Stimulated activated CD4-positive, alpha-beta T cell treated with anti-CD3 and anti-CD28 coated beads, Interleukin-12 subunit alpha, Interleukin-12 subunit beta, amount 100 ng/mL, for 4 hours (primary cell): ENCODE data around the gene RNF168.
A peak's percentile ranks its signal among the peaks of the same experiment; 100 is the strongest.
"Not testable (repeated sequence)": the region's sequence is repeated elsewhere in the genome, so short reads cannot be mapped to it uniquely, and the experiment has no call there.

ENCODE experiments used
- DNase-seq: peaks from one replicate; pipeline ENCODE4 v3.0.0-alpha.2; 2020

RNF168 gene

DNA sequence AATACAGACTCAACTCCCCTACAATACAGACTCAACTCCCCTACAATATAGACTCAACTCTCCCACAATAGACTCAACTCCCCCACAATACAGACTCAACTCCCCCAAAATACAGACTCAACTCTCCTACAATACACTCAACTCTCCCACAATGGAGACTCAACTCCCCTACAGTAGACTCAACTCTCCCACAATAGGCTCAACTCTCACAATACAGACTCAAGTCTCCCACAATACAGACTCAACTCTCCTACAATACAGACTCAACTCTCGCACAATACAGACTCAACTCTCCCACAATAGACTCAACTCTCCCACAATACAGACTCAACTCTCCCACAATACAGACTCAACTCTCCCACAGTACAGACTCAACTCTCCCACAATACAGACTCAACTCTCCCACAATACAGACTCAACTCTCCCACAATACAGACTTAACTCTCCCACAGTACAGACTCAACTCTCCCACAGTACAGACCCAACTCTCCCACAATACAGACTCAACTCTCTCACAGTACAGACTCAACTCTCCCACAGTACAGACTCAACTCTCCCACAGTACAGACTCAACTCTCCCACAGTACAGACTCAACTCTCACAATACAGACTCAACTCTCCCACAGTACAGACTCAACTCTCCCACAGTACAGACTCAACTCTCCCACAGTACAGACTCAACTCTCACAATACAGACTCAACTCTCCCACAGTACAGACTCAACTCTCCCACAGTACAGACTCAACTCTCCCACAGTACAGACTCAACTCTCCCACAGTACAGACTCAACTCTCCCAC is 40.7 kb downstream of the RNF168 start:
- DNase-seq = not testable (repeated sequence)

DNA sequence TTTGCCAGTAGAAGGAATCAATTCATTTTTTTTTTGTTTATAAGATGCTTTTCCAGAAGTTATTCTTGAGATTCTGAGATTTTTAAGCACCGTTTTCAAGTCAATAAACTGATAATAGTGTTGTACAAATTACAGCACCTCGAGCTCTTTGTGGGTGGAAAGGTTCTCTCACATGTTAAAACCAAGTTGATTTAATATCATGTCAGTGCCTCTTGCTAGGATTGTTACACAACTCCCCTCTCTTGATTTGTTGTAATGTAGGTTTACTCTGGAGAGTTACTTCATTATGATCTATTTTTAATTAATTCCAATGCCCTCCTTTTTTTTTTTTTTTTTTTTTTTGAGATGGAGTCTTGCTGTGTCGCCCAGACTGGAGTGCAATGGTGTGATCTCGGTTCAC is 45.5 kb downstream of the RNF168 start:
- no peak for DNase-seq

DNA sequence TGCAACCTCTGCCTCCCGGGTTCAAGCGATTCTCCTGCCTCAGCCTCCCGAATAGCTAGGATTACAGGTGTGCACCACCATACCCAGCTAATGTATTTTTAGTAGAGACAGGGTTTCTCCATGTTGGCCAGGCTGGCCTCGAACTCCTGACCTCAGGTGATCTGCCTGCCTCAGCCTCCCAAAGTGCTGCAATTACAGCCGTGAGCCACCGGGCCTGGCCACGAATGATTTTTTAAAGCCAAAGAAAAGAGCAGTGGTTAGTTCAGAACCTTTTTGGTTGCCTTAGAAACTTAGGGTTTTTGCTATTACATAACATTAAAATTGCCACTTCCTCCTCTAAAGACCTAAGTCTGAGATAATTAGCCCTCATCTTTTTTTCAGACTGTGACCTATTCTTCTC is 46.1 kb downstream of the RNF168 start:
- not testable (repeated sequence) for DNase-seq

DNA sequence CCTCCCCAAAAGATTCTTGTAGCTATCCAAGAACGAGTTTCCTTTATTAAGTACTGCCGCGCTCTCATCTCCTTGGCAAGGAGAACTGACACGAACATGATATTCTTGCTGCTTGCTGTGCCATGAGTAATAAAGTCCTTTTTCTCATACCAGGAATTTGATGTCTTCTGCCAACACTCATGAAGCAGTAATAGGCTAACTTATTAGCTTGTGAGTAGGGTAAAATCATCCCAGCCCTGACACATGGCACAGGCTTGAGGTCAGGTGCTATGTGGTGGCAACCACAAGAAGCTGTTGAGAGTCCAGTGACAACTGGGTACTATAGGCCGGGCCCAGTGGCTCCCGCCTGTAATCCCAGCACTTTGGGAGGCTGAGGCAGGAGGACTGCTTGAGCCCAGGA is 48.6 kb downstream of the RNF168 start:
- DNase-seq = no peak

DNA sequence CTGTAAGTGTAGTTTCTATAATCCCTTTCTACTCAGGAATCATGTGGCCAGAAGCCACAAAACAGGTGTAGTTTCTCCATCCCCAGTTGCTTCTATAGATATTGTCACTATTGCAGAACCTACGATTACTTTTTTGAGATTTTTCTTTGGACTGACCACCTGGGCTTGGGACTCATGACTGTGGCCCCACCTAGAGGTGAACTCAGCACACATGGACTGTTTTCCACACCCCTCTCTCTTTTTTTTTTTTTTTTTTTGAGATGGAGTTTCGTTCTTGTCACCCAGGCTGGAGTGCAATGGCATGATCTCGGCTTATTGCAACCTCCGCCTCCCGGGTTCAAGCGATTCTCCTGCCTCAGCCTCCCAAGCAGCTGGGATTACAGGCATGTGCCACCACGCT is 58.2 kb downstream of the RNF168 start:
- DNase-seq = not testable (repeated sequence)

DNA sequence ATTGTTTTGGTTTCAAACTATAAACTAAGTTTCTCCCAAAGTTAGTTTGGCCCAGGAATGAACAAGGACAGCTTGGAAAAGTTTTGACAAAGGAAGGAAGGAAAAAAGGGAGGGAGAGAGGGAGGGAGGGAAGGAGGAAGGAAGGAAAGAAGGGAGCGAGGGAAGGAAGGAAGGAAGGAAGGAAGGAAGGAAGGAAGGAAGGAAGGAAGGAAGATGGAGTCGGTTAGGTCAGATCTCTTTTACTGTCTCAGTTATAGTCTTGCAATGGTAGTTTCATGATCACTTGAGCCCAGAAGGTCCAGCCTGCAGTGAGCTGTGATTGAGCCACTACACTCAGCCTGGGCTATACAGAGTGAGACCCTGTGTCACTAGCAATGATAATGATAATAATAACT is 59.1 kb downstream of the RNF168 start:
- DNase-seq = no peak

DNA sequence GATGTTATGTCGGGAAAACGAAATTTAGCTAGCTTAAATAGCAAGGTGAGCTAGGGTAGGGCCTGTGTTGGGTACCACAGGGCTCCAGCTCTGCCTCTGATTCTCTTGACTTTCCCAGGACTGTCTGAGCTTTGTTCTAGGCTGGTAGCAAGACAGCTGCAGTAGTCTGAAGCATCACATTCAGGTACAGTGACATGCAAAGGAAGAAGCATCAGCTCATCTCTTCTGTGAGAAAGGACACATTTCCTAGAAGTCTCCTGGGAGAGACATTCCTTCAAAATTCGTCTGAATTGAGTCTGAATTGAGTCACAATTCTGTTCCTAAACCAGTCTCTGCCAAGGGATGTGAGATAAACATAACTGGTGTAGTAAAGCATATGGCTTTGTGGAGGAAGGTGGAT is 62.9 kb downstream of the RNF168 start:
- no peak for DNase-seq

DNA sequence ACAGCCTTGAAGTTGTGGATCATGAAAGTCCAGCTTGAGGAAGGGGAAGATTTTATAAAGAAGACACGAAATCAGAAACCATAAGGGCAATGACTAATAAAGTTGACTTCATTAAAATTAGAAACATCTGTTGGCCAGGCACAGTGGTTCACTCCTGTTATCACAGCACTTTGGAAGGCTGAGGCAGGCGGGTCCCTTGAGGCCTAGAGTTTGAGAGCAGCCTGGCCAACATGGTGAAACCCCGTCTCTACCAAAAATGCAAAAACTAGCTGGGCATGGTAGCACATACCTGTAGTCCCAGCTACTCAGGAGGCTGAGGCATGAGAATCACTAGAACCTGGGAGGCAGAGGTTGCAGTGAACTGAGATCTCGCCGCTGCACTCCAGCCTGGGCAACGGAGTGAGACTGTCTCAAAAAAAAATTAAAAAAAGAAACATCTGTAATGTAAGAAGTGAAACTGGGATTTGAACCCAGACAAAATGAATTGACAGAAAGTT is 63.5 kb downstream of the RNF168 start:
- DNase-seq = no peak

DNA sequence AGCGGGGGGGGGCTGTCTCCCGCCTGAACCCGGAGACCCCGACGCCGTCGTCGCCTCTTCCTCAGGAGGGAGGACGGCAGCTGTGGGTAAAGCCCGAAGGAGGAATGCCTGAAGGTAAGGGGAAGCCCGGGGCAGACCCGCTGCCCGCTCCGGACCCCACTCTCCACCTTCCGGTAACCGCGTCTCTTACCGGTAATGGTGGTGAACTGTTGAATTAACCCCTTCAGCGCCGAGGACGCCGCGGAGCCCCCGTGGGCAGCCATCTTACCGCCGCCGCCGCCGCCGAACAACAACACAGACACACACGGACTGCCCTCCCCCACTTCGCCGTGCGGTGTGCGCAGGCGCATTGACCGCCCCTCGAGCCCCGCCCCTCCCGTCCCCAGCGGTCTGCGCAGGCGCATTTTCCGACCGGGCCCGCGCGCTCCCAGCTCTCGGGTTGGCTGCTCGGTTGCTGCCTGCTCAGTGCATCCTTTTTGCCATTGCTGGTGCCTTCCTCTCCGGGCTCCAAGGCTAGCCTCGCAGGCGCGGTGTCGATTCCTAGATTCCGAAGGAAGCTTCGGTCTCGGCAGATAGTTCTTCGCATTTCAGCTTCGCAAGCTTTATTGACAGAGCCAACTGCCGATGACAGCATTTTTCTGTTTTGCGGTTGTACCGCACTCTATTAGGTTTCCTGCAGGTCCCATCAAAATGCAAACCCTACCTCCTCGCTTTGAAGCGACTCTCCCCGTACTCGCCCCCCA is 71.3 kb downstream of the RNF168 start, which contains the start of gene UBXN7:
Gene UBXN7 (minus strand): TSS at position 291 of the 743 bp plus-strand sequence. CDS start 28 bp downstream, at position 263.
- peak; percentile 97 for DNase-seq

DNA sequence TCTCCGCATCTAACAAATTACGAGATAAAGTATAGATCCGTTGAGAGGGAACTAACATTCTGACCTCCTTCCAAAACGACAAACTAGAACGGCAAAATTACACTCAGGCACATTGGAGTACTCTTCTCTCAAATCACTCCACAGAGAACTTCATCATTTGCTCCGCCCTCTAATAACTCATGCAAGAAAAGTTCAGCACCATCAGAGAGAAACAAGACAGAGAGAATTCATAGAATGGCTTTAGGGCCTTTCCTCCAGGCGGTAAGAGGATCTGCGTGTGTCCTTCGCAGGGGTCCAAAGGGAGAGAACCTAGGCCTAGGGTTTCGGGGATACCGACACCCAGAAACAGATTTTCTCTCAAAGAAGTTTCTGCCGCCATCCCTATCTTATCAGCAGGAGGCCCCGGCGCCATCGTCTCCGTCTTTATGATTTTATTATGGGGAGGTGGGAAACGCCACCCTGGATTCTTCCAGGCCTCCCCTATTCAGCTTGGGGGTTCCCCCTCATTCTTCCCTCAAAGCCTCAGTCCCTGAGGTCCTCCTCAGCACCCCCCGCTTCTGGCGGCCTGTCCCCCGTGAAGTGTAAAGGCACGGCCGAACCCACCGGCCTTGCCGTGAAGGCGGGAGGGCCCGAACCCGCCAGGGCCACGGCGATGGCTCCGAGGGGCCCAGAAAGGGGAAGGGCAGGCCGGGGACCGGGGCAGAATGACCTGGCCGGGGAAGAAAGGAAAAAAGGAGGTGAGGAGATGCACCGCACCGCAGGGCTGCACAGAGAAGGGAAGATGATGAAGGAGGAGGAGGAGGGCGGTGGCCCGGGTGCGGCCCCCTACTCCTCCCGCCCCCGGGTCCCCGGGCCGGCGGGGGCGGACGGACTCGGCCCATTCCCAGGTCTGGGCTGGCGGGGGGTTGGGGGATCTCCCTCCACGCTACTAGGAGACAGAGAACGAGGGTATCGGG is 72.1 kb downstream of the RNF168 start:
- no peak for DNase-seq

DNA sequence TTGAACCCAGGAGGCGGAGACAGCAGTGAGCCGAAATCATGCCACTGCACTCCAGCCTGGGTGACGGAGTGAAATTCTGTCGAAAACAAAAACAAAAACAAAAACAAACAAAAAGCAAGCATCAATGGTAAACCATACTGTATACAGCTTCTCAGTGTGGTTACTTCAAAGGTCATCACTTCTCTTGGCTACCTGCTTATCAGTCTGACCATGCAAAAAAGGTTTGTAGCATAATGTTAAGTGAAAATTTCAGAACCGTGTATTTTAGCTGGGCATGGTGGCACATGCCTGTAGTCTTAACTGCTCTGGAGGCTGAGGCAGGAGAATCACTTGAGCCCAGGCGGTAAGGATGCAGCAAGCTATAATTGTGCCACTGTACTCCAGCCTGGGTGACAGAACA is 75.5 kb downstream of the RNF168 start:
- no peak for DNase-seq

DNA sequence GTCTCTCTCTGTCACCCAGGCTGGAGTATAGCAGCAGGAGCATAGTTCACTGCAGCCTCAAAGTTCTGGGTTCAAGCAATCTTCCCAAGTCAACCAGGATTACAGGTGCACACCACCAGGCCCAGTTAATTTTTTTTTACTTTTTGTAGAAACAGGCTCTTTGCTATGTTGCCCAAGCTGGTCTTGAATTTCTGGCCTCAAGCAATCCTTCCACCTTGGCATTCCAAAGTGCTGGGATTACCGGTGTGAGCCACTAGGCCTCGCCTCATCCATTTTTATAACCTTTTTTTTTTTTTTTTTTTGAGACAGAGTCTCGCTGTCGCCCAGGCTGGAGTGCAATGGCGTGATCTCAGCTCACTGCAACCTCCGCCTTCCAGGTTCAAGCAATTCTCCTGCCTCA is 79.1 kb downstream of the RNF168 start:
- not testable (repeated sequence) for DNase-seq

DNA sequence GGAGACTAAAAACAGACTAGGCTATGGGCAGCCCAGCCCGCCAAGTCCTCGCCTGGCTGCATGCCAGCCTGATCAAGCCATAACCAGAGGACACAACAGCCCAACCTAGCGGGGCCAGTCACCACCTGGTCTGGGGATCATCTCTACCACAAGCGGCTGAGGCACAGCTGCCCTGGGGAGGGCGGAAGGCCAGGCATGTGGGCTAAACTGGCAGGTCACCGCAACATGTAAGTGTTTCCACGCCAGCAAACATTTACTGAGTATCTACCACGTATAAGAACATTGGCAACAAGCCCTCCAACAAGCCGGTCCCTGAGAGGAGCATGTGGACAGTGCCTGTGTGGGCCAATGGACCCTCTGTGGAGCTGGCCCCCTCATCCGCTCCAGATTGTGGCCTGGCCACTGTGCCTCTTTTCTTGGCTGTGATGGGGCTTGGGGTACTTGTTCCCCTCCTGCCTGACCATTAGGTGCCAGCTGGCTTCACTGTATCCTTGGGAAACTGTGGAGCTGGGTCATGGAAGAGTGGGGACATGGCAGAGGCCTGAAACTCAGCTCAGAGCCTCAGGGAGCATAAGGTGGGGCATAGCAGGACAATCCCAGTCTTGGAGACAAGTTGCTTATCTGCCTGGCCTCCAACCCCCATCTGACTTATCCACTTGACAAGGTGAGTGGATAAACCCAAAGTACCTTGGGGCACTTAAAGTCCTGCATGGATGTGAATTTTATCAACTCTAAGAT is 80.4 kb downstream of the RNF168 start:
- DNase-seq = no peak

DNA sequence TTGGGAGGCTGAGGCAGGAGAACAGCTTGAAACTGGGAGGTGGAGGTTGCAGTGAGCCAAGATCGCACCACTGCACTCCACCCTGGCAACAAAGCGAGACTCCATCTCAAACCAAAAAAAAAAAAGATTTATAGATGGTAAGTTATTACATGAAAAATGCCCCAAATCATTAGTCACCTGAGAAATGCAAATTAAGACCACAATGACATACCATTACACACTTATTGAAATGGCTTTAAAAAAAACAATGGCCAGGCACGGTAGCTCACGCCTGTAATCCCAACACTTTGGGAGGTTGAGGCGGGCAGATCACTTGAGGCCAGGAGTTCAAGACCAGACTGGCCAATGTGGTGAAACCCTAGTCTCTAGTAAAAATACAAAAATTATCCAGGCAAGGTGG is 81.9 kb downstream of the RNF168 start:
- DNase-seq = not testable (repeated sequence)

DNA sequence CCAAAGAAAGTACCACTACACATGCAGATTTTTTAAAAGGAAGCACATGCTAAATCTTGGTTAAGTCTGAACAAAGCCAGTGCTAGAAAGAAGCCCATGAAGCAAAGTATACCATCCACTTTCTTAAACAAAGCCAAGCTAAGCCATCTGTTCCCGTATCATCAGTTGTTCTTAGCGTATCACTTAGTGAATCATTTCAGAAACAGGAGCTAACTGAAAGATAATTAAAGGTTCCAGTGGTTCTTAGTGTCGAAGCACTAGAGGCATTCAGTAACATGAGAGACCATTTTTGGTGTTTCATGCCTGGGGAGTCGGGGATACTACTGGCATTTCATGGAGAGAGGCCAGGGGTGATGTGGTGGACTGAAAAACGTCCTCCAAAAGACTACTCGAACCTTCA is 84.2 kb downstream of the RNF168 start:
- no peak for DNase-seq
